LHCN-M2 (cell line): ENCODE data around the gene LRRK2. TPM values are rescaled to one million over a fixed set of nuclear protein-coding genes. Genes with fewer than 3 reads are reported as not detected.

Experiments used
- DNase-seq: peaks from one replicate; pipeline ENCODE4 v3.0.0-alpha.2; 2012; ENCODE audit warnings: low read depth
- total RNA-seq: library from RNA; depleted of rRNA; stranded (reverse); fragments of >200 nt; gene quantifications from 2 replicates; pipeline ENCODE4 v1.2.3, GENCODE V29; 2014; rRNA removed

The LRRK2 gene
- total RNA-seq, 1 experiment from 2014 or later: 1.4 TPM

GRCh38 chr12:40405419-40405818 is 180.6 kb downstream of the LRRK2 start:
- no peak for DNase-seq

Other genes starting within 250 kb of the LRRK2 start
- 9.9 and 12.9 TPM in 2 replicates for gene SLC2A13, start 118.9 kb upstream of the LRRK2 start, total RNA-seq